GM19351 (cell line): ENCODE measurements around the gene ATP8A2.

ENCODE experiments used
- ATAC-seq: cut with Tn5 transposase; IDR thresholded peaks from one replicate; pipeline ENCODE4 v1.9.1; 2021; ENCODE audit warnings: mild to moderate bottlenecking, moderate library complexity; ENCODE audit not compliant: unreplicated experiment

Gene ATP8A2

DNA sequence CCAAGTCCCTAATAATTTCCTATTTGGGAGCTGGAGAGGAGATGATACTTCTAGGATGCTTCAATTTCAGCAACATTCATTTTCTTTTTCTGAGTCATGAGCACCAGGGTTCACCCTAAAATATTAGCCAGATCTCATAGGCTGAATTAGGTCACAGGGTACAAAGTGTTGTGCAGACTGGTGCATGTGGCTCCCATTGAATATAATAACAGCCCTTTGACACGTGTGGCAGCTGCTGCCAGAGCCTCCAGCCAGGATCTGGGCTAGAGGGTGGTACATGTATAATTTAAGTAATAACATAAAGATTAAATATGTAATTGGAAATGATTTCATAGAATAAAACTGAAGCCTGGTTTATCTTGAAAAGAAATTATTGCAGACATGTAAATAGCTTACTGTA is 244.9 kb downstream of the ATP8A2 start:
- no peak for ATAC-seq

DNA sequence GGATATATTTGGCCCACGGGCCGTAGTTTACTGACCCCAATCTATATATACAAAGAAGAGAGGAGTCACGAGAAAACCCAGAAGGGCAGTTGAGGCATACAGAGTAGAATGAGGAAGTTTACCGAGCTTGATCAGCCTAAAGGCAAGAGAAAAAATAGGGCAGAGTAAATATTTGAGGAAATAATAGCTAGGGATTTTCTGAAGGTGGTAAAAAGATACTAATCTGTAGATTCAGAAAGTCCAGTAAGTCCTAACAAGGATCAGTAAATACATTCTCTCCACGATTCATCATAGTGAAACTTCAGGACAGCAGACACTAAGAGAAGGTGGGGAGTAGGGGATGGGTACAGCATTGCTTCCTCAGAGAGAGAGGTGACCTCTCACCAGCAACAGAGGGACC is 248.1 kb downstream of the ATP8A2 start:
- ATAC-seq: no peak

DNA sequence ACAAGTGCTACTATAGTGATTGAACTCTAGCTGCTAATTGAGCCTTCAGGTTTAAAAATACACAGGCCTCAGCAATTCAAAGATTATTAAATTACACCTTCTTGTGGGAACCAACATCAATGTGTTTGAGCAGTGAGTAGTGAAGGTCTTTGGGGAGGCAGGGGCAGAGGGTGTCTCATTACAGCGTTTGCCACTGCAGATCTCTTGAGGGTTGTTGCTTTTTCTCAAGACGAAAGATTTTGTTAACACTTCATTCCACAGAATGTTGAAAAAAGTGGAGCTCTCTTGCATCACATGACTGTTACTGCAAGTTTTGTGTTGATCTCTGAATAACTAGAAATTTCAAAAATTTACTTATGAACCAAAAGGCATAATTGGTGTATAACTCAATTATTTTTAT is 253.6 kb downstream of the ATP8A2 start:
- no peak for ATAC-seq

DNA sequence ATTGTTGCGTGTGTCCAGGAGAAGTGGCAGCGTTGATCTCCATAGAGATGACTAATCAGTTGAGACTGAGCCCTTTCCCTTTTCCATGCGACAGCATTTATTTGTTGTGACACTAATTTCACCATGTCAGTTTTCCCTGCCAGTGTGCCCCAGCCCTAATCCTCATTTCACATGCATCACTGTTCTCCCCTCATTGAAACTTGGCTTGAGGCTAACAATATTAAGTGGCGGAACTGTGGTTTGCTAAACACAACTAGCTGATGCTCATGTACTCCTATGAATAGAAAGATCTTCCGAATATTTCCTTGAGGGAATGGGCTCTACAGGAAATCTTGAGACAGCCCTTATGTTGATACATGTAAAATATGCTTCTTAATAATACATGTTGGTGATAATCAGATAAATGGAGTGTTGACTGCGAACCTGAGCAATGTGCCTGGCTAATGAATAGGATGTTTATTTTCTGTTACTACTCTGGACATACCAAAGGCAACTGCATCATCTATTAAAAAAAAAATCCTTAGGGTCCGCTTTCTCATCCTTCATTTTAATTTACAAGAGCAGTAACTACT is 258.6 kb downstream of the ATP8A2 start:
- no peak for ATAC-seq

DNA sequence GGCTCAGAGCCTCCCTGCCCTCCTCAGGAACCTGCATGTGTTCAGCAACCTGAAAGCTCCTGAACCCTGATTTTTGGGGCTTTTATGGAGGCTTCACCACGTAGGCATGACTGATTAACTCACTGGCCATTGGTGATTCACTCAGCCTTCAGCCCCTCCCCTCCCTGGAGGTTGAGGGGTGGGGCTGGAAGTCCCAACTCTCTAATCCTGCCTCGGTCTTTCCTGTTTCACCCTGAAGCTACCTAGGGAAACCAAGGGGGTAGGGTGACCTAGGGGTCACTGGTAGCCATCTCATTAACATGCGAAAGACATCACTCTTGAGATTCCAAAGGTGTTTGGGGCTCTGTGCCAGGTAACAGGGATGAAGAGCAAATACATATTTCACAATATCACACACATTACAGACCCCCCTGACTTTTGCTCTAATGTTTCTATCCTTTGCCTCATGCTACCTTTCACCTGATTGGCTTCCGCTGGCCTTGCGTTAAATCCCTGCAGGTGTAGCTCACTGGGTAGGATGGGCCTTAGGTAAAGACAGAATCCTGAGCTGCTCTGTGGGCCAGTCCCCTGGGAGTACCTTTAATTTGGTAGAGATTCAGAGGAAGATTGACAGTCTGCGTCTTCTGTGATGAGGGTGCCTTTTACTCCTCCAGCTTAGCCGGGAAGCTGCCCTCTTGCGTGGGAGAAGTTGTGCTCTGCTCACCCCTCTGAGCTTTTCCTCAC is 260.6 kb downstream of the ATP8A2 start:
- ATAC-seq: no peak

DNA sequence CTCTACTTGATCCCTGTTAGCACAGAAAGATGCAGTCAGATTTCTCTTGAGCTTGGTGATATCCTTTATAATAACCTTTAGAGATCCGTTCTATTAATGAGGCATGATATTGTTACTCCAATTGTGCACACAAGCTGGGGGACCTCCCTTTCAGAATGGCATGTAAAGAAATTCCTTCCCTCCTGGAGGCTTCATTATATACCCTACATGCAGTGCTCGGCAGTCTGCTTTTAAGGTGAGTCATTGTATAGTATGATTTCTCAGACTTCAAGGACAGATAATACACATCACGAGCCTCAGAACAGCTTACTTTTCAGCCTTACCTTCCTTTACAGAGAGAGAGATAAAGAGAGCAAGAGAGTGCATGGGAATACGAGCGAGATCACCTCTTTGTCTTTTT is 261.3 kb downstream of the ATP8A2 start:
- ATAC-seq: no peak

DNA sequence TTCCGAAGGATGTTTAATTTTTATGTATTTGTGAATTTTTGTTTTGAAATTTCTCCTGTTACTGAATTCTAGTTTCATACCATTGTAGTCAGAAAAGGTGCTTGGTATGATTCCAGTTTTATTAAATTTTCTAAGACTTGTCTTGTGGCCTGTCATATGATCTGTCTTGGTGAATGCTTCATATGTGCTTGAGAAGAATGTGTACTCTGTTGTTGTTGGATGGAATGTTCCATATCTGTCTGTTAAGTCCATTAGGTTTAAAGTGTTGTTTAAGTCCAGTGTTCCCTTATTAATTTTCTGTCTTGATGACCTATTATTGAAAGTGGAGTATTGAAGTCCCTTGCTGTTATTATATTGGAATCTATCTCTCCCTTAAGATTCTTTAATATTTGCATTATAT is 273.9 kb downstream of the ATP8A2 start:
- no peak for ATAC-seq

DNA sequence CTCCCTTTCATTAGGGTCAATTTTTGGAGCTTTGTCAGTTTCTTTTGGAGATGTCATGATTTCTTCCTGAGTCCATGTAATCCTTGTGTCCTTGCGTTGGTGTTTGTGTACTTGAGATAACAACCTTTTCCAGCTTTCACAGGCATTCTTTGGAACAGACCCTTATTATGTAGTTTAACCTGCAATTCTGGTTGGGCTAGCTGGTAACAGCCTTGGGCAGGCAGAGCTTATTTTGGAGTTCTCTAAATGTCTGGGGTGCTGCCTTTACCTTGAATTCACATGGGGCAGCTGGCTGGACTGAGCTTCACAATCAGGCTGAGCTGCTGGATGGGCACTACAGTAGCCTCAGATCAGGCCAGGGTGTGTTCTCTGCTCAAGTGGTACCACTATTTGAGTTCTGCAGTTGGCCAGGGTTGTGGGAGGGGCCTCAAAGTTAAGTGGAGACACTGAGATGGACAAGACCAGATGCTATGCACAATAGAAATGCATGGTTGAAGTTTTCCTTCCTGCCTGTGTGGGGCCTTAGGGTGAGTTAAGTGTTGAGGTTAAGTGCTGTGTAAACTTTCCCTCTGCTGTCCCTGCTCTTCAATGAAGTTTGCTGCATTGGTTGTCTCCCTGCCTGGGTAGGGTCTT is 277.3 kb downstream of the ATP8A2 start:
- no peak for ATAC-seq

DNA sequence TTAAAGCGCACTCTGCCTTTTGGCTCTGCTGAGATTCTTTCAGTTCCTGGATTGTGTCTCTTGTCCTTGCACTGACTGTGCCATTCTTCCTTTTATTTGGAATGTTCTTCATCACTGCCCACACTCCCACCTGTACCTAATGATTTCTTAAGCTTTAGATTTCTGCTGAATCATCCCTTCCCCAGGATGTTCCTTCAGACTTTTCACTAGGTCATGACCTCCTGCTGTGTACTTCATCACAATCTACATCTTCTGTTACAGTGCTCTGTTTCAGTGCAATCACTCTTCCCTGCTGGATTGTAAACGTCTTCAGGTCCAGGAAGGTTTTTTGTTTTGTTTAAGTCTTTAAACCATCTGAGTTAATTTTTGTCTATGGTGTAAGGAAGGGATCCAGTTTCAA is 281.0 kb downstream of the ATP8A2 start:
- ATAC-seq: no peak

DNA sequence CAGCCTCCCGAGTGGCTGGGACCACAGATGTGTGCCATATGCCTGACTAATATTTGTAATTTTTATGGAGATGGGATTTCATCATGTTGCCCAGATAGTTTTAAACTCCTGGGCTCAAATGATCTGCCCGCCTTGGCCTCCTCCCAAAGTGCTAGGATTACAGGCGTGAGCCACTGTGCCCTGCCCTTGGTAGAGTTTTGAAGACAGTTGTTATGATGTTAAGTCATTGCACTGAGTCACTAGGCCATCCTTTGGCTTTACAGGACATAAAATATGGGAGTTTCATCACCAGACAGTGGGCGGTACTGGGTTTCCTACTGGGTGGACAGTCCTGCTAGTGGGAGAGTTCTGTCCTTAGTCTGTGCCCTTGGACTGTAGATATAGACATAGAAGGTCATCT is 282.5 kb downstream of the ATP8A2 start:
- ATAC-seq: no peak

DNA sequence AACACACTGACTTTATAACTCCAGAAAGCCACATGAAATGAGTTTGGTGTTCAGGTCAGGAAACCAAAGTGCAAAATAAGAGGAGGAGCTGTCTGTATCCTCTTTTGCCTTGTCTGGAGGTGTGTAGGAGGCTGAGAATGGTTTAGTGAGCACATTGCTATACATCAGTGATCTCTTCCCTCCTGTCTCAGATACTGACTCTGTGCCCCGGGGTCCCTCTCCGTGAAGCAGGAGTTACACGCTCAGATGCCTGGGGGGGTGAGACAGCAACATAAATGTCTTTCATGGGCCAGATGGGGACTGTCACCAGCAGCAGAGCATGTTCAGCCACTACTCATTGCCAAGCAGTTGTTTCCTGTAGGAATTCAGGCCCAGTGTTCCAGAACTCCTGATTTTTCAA is 285.4 kb downstream of the ATP8A2 start:
- no peak for ATAC-seq

DNA sequence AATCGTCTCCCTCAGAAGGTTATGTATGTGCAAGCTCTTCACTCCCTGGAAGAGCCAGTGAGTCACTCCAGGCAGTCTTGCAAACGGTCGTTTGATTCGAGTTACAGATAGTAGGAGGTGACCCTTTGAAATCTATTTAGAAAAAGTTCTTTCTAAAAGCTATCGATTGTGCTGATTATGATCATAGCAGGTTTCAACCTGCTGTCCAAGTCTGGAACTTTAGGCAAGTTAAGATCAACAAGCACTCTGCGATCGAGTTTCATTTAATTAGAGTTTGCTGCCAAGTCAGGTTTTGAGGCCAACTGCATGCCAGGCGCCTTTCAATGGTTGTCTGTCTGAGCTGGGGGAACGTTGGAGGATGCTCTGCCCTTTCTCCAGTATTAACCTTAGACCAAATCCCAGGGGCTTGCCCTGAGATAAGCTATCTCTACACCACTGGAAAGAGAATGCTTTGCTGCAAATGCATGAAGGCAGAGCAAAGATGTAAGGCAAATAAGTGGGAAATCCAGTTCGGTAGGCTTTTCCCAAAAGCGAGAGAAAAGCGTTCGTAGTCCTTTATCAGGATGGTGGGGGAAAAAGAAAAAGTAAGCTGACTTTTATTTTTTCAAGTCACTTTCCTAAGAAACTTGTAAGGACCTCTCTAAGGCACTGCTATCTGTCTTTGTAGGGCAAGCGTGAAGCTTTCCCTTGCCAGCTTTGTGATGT is 287.5 kb downstream of the ATP8A2 start:
- ATAC-seq: no peak

DNA sequence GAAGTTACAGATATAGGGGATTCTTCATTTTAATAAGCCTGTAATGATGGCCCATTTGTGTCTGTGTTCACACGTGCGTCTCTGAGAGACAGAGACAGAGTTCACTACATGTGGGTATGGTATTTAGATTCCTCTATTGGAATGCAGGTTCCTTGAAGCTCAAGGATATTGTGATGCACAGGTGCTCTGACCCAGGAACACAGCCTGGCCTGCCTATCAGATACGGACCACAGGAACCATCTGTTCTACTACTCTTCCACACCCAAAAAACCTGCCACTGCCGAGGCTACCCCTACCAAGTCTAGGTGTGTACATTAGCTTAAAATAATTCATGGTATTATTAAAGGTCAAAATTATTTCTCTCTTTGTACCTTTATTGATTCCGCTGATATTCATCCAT is 289.2 kb downstream of the ATP8A2 start:
- ATAC-seq: no peak

DNA sequence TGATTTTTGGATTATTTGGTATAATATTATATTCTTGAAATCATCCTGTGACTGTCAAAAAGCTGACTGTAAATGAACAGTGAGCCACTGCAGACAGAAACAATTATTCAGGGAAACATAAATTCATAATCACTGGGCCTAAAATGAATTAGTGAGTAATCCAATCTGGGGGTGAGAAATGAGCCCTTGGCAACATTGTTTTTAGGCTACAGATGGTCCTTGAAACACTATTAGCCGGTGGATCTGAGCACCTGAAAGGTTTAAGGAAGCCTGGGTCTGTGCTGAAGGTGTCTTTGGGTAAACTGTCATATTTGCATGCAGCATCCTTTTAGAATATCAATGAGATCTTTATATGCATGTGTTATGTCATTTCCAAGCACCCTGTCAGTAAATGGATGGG is 290.7 kb downstream of the ATP8A2 start:
- ATAC-seq: no peak

DNA sequence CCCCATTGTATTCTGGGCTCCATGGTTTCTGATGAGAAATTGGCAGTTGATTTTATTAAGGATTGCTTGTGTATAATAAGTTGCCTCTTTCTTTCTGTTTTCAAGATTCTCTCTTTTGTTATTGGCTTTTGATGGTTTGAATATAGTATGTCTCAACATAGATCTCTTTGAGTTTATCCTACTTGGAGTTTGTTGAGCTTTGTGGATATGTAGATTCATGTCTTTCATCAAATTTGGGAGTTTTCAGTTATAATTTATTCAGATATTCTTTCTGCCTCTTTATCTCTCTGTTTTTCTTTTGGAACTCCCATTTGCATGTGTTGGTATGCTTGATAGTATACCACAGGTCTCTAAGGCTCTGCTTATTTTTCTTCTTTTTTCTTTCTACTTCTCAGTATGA is 296.6 kb downstream of the ATP8A2 start:
- ATAC-seq: no peak

DNA sequence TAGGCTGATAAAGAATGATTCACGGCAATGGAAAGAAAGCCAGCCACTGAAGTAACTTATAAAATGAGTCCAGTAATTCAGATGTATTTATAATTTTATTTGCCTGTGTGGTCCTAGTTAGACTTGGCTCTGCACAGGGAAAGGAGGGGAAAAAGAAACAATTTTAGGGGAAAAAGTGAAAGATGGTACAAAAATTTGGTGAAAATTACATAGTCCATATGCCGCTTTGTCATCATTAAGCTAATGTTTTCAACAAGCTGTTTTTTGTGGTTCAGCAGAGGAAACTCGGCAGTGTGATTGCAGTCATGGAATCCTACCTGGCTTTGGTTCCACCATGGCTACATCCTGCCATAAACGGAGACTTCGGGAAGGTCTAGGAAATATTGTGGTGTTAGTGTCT is 301.9 kb downstream of the ATP8A2 start:
- ATAC-seq: no peak

DNA sequence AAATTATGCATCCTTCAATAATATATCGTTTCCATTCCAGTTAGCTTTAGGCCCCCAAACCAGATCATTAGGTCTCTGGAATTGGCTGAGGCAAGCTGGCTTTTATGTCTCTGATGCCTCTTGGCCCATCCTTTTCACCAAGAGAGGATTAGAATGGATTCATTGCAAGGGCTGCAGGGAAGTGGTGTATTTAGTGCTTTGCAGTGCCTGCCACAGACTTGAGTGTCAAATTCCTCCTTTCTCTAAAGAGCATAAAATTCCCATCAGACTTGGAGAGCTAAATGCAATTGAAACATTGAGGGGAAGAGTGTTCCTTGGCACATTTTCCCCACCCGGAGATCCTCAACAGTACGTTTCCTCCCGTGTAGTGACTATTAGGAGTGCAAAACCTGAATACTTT is 302.6 kb downstream of the ATP8A2 start:
- ATAC-seq: no peak

DNA sequence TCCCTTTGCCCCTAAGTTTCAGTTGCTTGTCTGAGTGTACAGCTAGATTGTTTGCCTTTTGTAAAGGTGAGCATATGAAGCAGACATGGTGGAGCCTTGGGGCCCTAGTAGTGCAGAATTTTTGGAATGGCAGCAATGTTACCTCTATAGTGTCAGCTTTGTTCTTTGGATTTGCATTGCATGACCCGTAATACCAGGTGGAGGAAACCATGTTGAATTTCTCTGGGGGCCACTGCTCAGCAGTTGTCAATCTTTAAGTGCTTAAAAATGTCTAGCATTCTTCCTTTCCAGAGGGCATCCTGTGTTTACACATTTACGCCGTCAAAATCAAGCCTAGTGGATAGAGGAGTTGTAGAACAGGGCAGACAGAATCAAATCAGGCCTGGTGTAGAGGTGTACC is 303.3 kb downstream of the ATP8A2 start:
- ATAC-seq: no peak

DNA sequence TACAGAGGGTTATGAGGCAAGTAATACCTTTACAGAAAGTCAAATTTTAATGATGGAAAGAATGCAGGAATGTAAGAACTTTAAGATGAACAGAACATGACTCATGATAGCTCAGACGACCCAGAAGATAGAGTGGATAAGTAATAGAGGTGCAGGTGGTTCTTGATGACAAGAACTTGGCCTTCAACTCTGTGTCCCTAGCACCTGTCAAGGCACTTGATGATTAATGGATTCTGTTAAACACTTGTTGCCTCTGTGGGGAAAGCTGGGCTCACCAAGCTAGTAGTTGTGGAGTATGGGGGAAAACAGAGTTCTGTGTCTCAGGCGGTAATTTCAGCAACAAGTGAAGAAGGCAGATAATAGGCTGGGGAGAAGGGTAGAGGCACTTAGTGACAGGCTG is 306.2 kb downstream of the ATP8A2 start:
- no peak for ATAC-seq

DNA sequence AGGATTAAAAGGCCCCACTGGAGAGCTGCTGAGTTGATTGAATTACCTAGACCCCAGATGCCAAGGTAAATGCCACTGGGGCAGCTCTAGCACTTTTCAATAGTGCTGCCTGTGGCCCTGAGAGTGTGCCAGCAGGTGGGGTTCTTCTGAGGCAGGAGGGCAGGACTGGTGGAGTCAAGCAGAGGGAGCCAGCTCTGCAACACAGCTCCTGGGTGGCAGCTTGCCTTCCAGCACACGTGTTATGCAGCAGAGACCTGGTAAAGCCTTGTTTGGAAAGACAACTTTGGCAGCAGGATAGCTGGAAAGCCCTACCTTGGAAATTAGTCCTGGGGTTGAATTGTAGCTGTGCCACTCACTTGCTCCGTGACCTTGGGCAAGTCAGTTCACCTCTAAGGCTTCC is 306.6 kb downstream of the ATP8A2 start:
- ATAC-seq: no peak

DNA sequence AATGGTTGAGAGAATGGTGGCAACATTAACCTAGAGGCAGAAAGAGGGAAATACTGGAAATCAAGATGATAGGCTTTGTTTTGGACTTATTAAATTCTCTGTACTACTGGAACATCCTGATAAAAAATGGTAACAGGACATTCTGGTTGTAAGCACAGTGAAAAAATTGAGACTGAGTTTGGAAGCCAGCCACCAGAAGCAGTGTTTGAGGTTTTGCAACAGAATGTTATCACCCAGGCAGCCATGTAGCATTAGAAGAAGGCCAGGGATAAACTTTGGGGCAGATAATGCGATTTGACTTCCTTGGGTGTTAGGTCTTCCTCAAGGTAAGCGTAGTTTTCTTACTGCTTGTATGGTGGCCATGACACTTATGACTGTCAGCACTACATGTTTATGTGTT is 307.4 kb downstream of the ATP8A2 start:
- ATAC-seq: no peak

DNA sequence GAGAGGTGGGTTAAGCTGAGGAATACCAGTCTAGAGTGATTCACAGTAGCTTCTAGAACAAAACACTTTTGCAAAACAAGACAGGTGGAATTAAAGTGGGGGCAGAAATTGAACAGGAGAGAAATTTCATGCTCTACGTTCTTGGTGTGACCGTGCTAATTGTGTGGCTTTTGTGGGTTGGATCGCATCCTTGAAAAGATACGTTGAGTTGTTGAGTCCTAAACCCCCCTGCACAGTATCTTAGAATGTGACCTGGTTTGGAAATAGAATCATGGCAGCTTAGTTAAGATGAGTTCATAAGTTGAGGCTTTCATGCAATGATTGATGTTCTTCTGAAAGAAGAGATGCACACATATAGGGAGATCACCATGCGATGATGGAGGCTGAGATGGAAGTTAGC is 308.2 kb downstream of the ATP8A2 start:
- no peak for ATAC-seq
